ENCODE results near the gene TMCO4.

The TMCO4 gene

DNA sequence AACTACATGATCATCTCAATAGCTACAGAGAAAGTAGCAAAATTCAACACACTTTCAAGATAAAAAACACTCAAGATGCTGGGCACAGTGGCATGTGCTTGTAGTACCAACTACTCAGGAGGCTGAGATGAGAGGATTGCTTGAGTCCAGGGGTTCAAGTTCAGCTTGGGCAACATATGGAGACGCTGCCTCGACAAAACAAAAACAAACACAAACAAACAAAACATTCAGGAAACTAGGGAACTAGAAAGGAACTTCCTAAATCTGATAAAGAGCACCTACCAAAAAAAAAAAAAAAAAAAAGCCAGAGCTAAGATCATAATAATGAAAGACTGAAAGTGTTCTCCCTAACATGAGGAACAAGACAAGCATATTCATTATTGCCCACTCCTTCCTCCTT lies 38.1 kb upstream of the TMCO4 start:
- TF ChIP-seq, protein P1, sequence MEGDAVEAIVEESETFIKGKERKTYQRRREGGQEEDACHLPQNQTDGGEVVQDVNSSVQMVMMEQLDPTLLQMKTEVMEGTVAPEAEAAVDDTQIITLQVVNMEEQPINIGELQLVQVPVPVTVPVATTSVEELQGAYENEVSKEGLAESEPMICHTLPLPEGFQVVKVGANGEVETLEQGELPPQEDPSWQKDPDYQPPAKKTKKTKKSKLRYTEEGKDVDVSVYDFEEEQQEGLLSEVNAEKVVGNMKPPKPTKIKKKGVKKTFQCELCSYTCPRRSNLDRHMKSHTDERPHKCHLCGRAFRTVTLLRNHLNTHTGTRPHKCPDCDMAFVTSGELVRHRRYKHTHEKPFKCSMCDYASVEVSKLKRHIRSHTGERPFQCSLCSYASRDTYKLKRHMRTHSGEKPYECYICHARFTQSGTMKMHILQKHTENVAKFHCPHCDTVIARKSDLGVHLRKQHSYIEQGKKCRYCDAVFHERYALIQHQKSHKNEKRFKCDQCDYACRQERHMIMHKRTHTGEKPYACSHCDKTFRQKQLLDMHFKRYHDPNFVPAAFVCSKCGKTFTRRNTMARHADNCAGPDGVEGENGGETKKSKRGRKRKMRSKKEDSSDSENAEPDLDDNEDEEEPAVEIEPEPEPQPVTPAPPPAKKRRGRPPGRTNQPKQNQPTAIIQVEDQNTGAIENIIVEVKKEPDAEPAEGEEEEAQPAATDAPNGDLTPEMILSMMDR (IDR thresholded peaks at IDR 0.05; ENCODE audit: low read depth, low read length), result no peak
- H3K4me3 ChIP-seq (ENCODE audit: low read depth, low read length), result no peak overlapping the region
- in situ Hi-C loops (cut with HindIII; ENCODE audit: low sequenced_read_pairs), result no loop called here
- no peak for DNase-seq (ENCODE audit: low read depth, low spot score)

DNA sequence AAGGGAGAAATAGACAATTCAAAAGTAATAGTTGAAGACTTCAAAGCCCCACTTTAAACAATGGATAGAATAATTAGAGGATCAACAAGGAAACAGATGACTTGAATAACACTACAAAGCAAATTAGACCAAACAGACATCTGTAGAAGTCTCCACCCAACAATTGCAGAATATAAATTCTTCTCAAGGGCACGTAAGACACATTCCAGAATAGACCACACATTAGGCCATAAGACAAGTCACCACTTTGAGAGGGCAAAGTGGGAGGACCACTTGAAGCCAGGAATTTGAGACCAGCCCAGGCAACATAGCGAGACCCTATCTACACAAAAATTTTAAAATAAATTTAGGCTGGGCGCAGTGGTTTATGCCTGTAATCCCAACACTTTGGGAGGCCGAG lies 35.9 kb upstream of the TMCO4 start:
- TF ChIP-seq, protein P1 (IDR thresholded peaks at IDR 0.05; ENCODE audit: low read depth, low read length), result no peak
- H3K4me3 ChIP-seq (ENCODE audit: low read depth, low read length), result no peak overlapping the region
- in situ Hi-C loops (cut with HindIII; ENCODE audit: low sequenced_read_pairs), result no loop called here
- no peak for DNase-seq (ENCODE audit: low read depth, low spot score)

DNA sequence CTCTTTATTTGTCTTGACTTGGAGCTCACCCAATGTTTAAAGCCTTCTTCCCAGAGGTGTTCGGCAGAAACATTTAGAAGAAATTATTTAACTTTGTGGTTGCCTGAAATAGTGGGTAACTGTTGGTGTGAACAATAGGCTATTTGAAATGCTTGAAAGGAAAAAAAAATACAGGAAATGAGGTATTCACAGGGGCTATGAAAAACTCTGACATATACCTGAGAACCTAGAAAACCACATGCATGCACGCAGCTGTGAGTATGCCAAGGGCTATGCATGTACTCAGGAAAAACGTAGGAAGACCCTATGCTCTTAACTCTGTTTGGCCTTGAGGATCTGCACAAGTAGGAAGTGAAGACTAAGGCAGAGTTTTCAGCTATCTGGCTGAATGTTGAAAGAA lies 31.7 kb upstream of the TMCO4 start:
- TF ChIP-seq, protein P1 (IDR thresholded peaks at IDR 0.05; ENCODE audit: low read depth, low read length), result no peak
- H3K4me3 ChIP-seq (ENCODE audit: low read depth, low read length), result no peak overlapping the region
- in situ Hi-C loops (cut with HindIII; ENCODE audit: low sequenced_read_pairs), result no loop called here
- DNase-seq (ENCODE audit: low read depth, low spot score), result no peak

DNA sequence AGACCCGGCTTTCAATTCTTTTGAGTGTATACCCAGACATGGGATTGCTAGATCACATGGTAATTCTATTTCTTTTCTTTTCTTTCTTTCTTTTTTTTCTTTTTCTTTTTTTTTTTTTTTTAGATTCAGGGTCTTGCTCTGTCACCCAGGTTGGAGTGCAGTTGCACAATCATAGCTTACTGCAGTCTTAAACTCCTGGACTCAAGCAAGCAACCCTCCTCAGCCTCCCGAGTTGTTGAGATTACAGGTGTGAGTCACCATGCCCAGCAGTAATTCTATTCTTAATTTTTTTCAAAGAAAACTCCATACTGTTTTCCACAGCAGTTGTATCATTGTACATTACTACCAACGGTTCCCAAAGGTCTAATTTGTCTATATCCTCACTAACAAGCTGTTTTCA lies 28.8 kb upstream of the TMCO4 start:
- no peak overlapping the region for H3K4me3 ChIP-seq (ENCODE audit: low read depth, low read length)
- in situ Hi-C loops (cut with HindIII; ENCODE audit: low sequenced_read_pairs), result no loop called here
- TF ChIP-seq, protein P1 (IDR thresholded peaks at IDR 0.05; ENCODE audit: low read depth, low read length), result no peak
- no peak for DNase-seq (ENCODE audit: low read depth, low spot score)

DNA sequence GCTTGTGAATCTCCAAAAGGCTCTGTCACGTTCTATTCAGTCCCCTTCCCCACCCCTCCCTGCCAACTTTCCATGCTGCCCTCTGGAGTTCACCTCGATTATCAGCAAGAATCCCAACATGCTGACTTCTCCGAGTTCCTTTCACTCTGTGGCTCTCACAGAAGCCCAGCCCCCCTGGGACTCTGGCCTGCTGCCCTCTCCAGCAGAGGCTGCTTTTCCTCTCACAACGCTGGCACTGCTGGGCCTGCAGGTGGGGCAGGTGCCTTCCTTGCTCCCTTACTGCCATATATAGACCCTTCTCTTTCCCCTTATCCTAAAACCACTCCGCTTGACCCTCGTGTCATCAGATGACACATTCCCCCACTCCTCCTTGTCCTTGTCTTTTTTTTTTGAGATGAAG lies 25.6 kb upstream of the TMCO4 start:
- DNase-seq (ENCODE audit: low read depth, low spot score), result no peak
- TF ChIP-seq, protein P1 (IDR thresholded peaks at IDR 0.05; ENCODE audit: low read depth, low read length), result no peak
- no peak overlapping the region for H3K4me3 ChIP-seq (ENCODE audit: low read depth, low read length)
- in situ Hi-C loops (cut with HindIII; ENCODE audit: low sequenced_read_pairs), result no loop called here

DNA sequence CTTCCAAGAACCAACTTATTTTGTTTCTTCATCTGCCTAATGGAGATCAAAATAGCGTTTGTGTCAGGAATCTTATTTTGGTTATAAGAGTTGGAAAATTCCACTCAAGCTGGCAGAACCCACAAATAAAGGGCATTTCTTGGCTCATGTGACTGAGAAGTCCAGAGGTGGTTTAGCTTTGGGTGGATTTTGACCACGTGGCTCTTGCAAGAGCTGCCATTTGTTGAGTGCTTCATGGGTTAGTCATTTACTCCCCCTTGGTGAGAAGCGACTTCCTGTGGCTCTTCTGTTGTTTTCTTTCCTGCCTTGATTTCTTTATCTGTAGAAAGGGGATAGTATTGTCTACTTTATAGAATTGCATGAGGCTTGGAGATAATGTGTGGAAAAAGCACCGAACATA lies 24.8 kb upstream of the TMCO4 start:
- in situ Hi-C loops (cut with HindIII; ENCODE audit: low sequenced_read_pairs), result no loop called here
- no peak for DNase-seq (ENCODE audit: low read depth, low spot score)
- no peak overlapping the region for H3K4me3 ChIP-seq (ENCODE audit: low read depth, low read length)
- TF ChIP-seq, protein P1 (IDR thresholded peaks at IDR 0.05; ENCODE audit: low read depth, low read length), result no peak

DNA sequence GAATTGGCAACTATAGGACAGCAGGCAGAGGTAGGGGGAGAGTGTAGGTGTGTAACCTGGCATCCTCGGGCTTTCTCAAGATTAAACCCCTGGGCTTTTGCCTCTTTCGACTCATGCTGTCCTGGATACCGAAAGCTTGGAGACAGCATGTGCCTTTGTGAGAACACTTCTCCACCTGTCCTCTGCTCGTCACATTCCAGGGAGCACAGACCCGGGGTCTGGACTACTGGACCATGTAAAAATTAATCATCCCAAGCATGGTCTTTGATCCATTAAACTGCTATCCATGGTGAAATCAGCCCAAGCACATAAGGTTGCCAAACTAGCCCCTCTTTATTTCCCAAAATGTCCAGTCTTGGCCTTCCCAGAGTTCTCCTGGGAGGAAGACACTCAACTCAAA lies 24.3 kb upstream of the TMCO4 start:
- in situ Hi-C loops (cut with HindIII; ENCODE audit: low sequenced_read_pairs), result no loop called here
- TF ChIP-seq, protein P1 (IDR thresholded peaks at IDR 0.05; ENCODE audit: low read depth, low read length), result no peak
- no peak for DNase-seq (ENCODE audit: low read depth, low spot score)
- H3K4me3 ChIP-seq (ENCODE audit: low read depth, low read length), result no peak overlapping the region

Data from astrocyte of the spinal cord (primary cell).